Cardiac fibroblast (primary cell): ENCODE data around the gene ARFGAP1.
"Not testable (repeated sequence)": the region's sequence is repeated elsewhere in the genome, so short reads cannot be mapped to it uniquely, and the experiment has no call there.

Source experiments
- DNase-seq, 2 donors: peaks; one replicate each; pipeline versions ENCODE4 v3.0.0 to v3.0.0-alpha.2; 2010; ENCODE audit warnings: low read depth in 2 of 2
- H3K4me3 ChIP-seq, 2 donors: replicated peaks in 1 of 2; 1 replicate in 1 of 2; 2 replicates in 1 of 2; pipeline ENCODE4 v1.5.1; 2011; ENCODE audit warnings: low read depth in 2 of 2, low read length in 2 of 2, mild to moderate bottlenecking in 2 of 2, moderate library complexity in 1 of 2
- CTCF ChIP-seq: IDR thresholded peaks from one replicate; pipeline ENCODE4 v1.5.1; 2011; ENCODE audit warnings: low read depth, mild to moderate bottlenecking, low read length, inconsistent platforms

The ARFGAP1 gene

GRCh38 chr20:63332488-63333240 lies 60.1 kb downstream of the ARFGAP1 start:
- H3K4me3 ChIP-seq = no peak overlapping the region
- TF ChIP-seq CTCF = no peak
- no peak for DNase-seq

GRCh38 chr20:63333241-63333836 lies 60.7 kb downstream of the ARFGAP1 start:
- DNase-seq = no peak
- no peak overlapping the region for H3K4me3 ChIP-seq
- no peak for TF ChIP-seq CTCF

GRCh38 chr20:63334356-63334755 lies 61.7 kb downstream of the ARFGAP1 start:
- no peak overlapping the region for H3K4me3 ChIP-seq
- TF ChIP-seq CTCF = no peak
- DNase-seq = no peak

GRCh38 chr20:63335060-63335459 lies 62.4 kb downstream of the ARFGAP1 start:
- not testable (repeated sequence) for DNase-seq, H3K4me3 ChIP-seq

- no peak for DNase-seq
- TF ChIP-seq CTCF = no peak
- H3K4me3 ChIP-seq = no peak overlapping the region
Observed at GRCh38 chr20:63335711-63336110, 63.1 kb downstream of the ARFGAP1 start.

- no peak for TF ChIP-seq CTCF
- no peak overlapping the region for H3K4me3 ChIP-seq
- no peak for DNase-seq
Observed at GRCh38 chr20:63336232-63336752, 63.7 kb downstream of the ARFGAP1 start.

GRCh38 chr20:63337786-63338420 lies 65.3 kb downstream of the ARFGAP1 start:
- DNase-seq = peak; percentile 4 to 66
- no peak overlapping the region for H3K4me3 ChIP-seq
- TF ChIP-seq CTCF = no peak
